H1 (cell line): ENCODE results near the gene DOCK9. TPM values are rescaled to one million over a fixed set of nuclear protein-coding genes. Genes with fewer than 3 reads are reported as not detected.

Experiments
- CTBP2 ChIP-seq: IDR thresholded peaks from 2 replicates; pipeline ENCODE4 v1.7.0; 2011; ENCODE audit warnings: borderline replicate concordance, mild to moderate bottlenecking, moderate library complexity, mixed read lengths, low read length; ENCODE audit not compliant: insufficient read depth, insufficient read length
- EGR1 ChIP-seq: IDR thresholded peaks from 2 replicates; pipeline ENCODE4 v1.6.1; 2011; ENCODE audit warnings: low read depth, low read length, borderline replicate concordance
- NANOG ChIP-seq: IDR thresholded peaks from 2 replicates; pipeline ENCODE4 v1.6.1; 2011; ENCODE audit warnings: low read length, low read depth, mild to moderate bottlenecking, inconsistent platforms; ENCODE audit not compliant: insufficient read depth, poor library complexity, severe bottlenecking
- SIRT6 ChIP-seq: IDR thresholded peaks from one replicate; pipeline ENCODE4 v1.7.1; 2012; ENCODE audit warnings: low read length, inconsistent platforms
- polyA plus RNA-seq, 7 experiments: library from polyadenylated mRNA; depleted of rRNA in 3 of 7; stranded (reverse) in 5 of 7; unstranded in 2 of 7; fragments of >200 nt in 5 of 7; fragments of 200-250 nt in 2 of 7; gene quantifications; 1 replicate in 5 of 7; 2 replicates in 1 of 7; 4 replicates in 1 of 7; pipeline versions ENCODE4 v1.2.1 to v1.2.3, GENCODE V29; 2011 to 2013; ENCODE audit warnings: missing spikeins in 2 of 7, mixed read lengths in 2 of 7
- total RNA-seq: library from RNA; stranded (reverse); fragmentation: NEBNext Ultra II Directional; extraction: Animal tissue kit (Norgen Biotek cat#: 25700); gene quantifications from 2 replicates; pipeline ENCODE4 v1.2.1, GENCODE V29; 2021
- TF ChIP-seq, protein P1 (sequence below): fragments of 300-600 bp; sonication (generic); IDR thresholded peaks from 2 replicates; pipeline ENCODE4 v1.7.1; 2012; ENCODE audit warnings: low read length, moderate library complexity, mild to moderate bottlenecking, inconsistent platforms; ENCODE audit not compliant: insufficient replicate concordance

The DOCK9 gene
- total and polyA plus RNA-seq, 2 of the 8 experiments (the other 6 are each of a cell fraction or from before 2014, with no cell fraction given): 21.6 to 31.5 TPM

DNA sequence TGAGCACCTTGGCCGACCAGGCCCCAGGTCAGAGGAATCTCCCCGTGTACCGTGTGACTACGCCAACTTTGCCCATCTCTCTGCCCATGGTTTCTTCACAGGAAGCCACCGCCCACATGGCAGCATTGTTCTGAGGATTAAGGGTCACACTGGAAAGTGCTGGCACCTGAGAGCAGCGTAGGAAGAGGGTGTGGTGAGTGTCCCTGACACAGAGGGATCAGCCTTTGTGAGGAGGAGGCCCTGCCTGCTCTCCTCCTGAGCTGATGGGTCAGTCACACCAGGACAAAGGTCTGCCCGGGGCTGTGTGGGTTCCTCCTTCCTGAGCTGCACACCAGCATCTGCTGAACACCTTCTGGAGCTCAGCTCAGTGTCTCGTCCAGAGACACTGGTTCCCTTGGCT is 193.2 kb downstream of the DOCK9 start (continued):
- TF ChIP-seq, protein P1, sequence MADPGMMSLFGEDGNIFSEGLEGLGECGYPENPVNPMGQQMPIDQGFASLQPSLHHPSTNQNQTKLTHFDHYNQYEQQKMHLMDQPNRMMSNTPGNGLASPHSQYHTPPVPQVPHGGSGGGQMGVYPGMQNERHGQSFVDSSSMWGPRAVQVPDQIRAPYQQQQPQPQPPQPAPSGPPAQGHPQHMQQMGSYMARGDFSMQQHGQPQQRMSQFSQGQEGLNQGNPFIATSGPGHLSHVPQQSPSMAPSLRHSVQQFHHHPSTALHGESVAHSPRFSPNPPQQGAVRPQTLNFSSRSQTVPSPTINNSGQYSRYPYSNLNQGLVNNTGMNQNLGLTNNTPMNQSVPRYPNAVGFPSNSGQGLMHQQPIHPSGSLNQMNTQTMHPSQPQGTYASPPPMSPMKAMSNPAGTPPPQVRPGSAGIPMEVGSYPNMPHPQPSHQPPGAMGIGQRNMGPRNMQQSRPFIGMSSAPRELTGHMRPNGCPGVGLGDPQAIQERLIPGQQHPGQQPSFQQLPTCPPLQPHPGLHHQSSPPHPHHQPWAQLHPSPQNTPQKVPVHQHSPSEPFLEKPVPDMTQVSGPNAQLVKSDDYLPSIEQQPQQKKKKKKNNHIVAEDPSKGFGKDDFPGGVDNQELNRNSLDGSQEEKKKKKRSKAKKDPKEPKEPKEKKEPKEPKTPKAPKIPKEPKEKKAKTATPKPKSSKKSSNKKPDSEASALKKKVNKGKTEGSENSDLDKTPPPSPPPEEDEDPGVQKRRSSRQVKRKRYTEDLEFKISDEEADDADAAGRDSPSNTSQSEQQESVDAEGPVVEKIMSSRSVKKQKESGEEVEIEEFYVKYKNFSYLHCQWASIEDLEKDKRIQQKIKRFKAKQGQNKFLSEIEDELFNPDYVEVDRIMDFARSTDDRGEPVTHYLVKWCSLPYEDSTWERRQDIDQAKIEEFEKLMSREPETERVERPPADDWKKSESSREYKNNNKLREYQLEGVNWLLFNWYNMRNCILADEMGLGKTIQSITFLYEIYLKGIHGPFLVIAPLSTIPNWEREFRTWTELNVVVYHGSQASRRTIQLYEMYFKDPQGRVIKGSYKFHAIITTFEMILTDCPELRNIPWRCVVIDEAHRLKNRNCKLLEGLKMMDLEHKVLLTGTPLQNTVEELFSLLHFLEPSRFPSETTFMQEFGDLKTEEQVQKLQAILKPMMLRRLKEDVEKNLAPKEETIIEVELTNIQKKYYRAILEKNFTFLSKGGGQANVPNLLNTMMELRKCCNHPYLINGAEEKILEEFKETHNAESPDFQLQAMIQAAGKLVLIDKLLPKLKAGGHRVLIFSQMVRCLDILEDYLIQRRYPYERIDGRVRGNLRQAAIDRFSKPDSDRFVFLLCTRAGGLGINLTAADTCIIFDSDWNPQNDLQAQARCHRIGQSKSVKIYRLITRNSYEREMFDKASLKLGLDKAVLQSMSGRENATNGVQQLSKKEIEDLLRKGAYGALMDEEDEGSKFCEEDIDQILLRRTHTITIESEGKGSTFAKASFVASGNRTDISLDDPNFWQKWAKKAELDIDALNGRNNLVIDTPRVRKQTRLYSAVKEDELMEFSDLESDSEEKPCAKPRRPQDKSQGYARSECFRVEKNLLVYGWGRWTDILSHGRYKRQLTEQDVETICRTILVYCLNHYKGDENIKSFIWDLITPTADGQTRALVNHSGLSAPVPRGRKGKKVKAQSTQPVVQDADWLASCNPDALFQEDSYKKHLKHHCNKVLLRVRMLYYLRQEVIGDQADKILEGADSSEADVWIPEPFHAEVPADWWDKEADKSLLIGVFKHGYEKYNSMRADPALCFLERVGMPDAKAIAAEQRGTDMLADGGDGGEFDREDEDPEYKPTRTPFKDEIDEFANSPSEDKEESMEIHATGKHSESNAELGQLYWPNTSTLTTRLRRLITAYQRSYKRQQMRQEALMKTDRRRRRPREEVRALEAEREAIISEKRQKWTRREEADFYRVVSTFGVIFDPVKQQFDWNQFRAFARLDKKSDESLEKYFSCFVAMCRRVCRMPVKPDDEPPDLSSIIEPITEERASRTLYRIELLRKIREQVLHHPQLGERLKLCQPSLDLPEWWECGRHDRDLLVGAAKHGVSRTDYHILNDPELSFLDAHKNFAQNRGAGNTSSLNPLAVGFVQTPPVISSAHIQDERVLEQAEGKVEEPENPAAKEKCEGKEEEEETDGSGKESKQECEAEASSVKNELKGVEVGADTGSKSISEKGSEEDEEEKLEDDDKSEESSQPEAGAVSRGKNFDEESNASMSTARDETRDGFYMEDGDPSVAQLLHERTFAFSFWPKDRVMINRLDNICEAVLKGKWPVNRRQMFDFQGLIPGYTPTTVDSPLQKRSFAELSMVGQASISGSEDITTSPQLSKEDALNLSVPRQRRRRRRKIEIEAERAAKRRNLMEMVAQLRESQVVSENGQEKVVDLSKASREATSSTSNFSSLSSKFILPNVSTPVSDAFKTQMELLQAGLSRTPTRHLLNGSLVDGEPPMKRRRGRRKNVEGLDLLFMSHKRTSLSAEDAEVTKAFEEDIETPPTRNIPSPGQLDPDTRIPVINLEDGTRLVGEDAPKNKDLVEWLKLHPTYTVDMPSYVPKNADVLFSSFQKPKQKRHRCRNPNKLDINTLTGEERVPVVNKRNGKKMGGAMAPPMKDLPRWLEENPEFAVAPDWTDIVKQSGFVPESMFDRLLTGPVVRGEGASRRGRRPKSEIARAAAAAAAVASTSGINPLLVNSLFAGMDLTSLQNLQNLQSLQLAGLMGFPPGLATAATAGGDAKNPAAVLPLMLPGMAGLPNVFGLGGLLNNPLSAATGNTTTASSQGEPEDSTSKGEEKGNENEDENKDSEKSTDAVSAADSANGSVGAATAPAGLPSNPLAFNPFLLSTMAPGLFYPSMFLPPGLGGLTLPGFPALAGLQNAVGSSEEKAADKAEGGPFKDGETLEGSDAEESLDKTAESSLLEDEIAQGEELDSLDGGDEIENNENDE: no peak
- TF ChIP-seq EGR1 (no peak), NANOG (no peak), CTBP2 (no peak), SIRT6 (no peak)
